Activated effector memory CD4-positive, alpha-beta T cell treated with Interleukin-2 at 50 U/mL for 16 hours (primary cell): ENCODE results near the gene PRKCA.
"Not testable (repeated sequence)": the region's sequence is repeated elsewhere in the genome, so short reads cannot be mapped to it uniquely, and the experiment has no call there.

ENCODE experiments used
- DNase-seq: peaks from one replicate; pipeline ENCODE4 v3.0.0-alpha.2; 2020

Gene PRKCA

GRCh38 chr17:66392783-66393437, 90.5 kb downstream of the PRKCA start:
- no peak for DNase-seq

DNA sequence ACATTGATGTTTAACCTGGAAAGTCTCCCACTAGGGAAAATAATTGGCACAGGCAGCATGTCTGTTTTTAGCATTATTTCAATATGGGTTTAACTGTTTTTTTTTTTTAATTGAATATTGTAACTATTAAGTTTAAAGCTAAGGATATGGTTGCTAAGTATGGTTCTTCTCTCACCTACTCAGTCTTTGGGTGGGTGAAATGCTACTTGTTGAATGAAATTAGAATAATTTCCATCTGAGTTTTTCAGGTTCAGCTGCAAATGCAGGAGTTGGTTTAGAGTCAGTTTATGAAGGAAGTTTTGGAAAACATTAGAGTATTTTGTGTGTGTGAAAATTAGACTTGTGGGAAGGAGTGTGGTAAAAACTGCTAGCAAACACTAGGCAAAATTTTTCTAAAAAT, 93.5 kb downstream of the PRKCA start:
- DNase-seq: no peak

GRCh38 chr17:66397486-66397885, 95.1 kb downstream of the PRKCA start:
- no peak for DNase-seq

DNA sequence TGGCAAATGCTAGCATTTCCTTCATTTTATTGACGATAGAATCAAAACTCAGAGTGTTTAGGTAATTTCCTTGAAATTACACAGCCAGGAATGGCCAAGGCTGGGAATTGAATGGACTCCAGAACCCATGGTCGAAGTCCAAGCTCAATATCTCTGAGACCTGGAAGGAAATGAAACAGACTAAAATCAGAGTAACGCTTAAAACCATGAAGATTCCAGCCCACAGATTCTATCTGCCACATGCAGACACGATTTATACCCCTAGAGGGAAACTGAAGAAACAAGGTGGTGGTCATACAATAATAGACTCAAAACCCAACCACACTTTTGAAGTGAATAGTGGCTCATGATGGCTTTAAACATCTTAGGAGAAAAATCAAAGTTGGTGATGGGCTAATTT, 95.6 kb downstream of the PRKCA start:
- no peak for DNase-seq

DNA sequence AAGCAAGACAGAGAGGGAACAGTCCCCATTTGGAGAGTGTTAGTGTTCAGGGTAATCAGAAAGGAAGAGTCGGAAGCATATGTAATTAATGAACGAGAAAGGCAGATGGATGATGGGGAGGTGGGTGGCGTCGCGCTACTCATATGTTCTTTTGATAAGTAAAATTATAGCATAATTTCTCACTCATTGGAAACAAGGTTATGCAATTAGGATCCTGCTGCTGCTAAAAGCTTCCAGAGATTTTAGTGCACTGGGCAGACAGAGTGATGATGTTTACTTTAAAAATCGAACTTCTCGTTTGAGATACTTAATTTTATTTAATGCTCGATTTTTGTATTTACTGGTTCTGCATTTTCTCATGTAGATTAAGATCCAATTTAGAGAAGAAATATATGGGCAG, 96.2 kb downstream of the PRKCA start:
- DNase-seq: no peak

GRCh38 chr17:66399441-66399840, 97.0 kb downstream of the PRKCA start:
- DNase-seq: no peak

DNA sequence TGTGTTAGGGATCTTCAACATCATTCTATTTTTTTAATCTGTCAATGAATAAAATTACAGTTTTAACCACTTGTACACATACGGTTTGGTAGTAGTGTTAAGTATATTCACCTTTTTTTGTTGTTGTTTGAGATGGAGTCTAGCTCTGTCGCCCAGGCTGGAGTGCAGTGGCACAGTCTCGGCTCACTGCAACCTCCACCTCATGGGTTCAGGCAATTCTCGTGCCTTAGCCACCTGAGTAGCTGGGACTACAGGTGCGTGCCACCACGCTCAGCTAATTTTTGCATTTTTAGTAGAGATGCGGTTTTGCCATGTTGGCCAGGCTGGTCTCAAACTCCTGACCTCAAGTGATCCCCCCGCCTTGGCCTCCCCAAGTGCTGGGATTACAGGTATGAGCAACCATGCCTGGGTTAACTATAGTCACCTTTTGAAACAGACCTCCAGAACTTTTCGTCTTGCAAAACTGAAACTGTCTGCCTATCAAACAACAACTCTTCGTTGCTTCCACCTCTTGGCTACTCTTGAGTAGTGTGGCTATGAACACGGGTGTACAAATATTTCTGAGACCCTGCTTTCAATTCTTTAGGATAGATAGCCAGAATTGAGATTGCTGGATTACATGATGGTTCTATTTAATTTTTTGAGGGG, 97.8 kb downstream of the PRKCA start:
- not testable (repeated sequence) for DNase-seq

GRCh38 chr17:66400698-66401097, 98.3 kb downstream of the PRKCA start:
- no peak for DNase-seq

DNA sequence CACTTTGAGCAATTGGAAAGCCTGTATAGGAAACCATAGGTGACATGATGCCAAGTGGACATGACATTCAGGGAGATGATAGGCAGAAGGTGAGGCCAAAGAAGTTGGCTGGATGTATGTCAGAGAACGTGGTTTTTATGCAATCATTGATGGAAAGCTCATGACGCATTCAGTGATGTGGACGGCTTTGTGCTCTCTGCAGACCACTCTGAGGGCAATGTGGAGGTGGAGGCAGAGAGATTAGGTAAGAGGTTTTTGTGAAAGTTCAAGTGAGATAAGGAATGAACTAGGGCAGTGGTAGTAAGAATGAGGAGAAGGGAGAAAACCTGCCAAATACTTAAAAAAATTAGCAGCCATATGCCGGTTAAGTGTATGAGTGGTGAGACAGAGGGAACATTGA, 99.0 kb downstream of the PRKCA start:
- DNase-seq: no peak

DNA sequence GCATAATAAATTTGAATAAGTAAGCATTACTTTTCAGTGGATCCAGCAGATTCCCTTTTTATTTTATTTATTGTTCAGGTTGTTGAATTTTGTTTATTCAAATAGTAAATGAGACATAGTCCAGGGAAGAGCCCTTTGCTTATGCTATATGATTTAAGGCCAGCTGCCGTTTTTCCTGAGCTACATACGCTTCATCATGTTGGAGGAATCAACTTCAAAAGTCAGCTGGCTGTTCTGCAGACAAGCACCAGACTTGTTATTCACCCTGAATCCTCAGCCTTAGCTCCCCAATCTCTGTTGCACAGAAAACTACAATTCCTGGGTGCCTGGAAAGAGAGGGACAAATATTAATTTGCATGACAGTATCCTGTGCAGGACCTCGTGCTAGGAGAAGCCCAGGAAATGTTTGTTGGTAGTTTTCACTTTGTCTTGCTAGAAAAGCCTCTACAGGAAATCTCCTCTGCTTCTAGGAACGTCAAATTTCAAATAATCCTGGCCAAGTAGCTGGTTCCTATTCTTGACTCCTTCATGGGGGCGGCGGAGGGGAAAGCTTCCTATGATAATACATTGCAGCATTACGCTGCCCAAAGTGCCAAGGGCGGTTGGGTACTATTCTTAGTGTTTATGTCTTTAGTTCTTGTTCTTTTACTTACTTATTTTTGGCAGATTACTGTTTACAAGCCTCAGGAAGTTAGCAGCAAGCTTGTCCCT, 101.6 kb downstream of the PRKCA start:
- no peak for DNase-seq

DNA sequence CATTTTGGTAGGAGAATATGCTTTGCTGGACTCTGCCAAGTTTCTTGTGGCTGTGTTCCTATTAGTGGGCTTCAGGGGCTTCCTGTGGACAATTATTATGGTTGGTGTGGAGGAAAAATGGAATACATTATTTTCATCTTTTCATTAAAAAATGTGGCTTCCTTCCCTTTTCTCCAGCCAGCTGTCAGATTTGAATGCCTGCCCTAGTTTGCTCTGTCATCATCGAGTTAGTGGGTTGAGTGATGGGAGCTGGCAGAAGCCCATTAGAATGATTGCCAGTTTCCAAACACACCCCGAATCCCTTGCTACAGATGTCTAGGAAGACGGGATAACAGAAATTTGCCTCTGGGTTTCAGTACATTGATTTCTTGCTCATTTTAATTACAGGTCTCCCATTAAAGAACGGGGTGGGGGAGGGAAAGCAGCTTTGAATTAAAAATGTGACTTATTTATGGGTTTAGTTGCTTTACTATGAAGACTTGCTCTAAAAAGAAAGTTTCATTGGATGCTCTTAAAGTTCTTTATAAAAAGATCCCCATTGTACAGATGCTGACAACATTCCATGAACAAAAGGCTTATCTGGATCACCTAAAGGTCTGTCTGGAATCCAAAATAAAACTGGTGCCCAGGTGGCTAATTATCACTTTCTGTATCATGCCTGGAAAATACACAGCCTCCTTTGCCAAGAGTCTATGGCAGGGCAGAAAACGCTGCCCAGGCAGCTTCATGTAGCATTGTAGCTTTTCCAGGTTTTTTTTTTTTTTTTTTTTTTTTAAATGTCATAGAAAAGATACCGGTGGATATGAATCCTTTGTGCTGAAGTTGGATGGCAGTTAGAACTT, 103.6 kb downstream of the PRKCA start:
- no peak for DNase-seq

- DNase-seq: no peak
Observed at GRCh38 chr17:66406701-66407644, 104.6 kb downstream of the PRKCA start.

DNA sequence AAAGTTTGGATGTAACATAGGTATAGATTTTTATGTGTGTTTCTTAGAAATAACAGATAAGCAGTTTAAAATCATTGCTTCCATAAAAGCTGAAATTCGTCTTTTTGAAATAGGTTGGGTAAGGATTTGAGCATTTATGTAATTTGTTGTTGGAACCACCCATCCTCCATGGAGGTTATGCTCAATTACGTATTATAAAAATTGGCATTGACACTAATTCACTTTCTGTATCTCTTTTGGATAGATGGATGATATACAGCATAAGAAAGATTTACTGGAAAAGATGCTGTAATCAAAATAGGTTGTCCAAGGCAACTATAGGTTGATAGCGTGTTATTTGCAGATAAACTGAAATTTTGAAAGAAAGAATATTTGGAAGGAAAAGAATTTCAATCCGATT, 105.5 kb downstream of the PRKCA start:
- no peak for DNase-seq

- DNase-seq: no peak
Observed at GRCh38 chr17:66411520-66411919, 109.1 kb downstream of the PRKCA start.

- DNase-seq: no peak
Observed at GRCh38 chr17:66412857-66413558, 110.6 kb downstream of the PRKCA start.

DNA sequence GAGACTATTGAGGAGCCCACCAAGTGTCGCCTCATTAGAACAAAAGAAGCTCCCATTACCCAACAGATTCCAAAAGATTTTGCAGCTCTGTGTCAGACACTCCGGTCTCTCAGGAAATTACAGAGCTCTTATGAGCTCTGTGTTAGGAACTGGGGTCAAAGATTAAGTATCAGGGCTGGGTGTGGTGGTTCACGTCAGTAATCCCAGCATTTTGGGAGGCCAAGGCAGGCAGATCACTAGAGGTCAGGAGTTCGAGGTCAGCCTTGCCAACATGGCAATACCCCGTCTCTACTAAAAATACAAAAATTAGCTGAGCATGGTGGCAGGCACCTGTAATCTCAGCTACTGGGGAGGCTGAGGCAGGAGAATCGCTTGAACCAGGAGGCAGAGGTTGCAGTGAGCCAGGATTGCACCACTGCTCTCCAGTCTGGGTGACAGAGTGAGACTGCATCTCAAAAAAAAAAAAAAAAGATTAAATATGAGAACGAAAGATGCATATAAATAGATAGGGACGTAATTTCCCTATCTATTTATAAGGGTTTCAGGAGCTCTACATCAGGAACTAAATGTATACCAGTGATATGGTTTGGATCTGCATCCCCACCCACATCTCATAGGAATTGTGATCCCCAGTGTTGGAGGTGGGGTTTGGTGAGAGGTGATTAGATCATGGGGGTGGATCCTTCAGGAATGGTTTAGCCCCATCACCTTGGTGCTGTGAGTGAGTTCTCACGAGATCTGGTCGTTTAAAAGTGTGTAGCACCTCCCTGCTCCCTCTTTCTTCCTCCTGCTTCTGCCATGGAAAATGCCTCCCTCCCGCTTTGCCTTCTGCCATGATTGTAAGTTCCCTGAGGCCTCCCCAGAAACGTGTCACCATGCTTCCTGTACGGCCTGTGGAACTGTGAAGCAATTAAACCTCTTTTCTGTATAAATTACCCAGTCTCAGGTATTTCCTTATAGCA, 111.4 kb downstream of the PRKCA start:
- no peak for DNase-seq

GRCh38 chr17:66414561-66415175, 112.3 kb downstream of the PRKCA start:
- no peak for DNase-seq

- no peak for DNase-seq
Observed at GRCh38 chr17:66415366-66416206, 113.2 kb downstream of the PRKCA start.
